ENCODE measurements around the gene TAS2R19. TPM values are rescaled to one million over a fixed set of nuclear protein-coding genes. Genes with fewer than 3 reads are reported as not detected.
"Not testable (repeated sequence)": the region's sequence is repeated elsewhere in the genome, so short reads cannot be mapped to it uniquely, and the experiment has no call there.

TAS2R19 gene
- total RNA-seq, 1 experiment from 2014 or later = 2.7 TPM

- H3K4me3 Mint-ChIP-seq (ENCODE audit: unreplicated experiment); DNase-seq (ENCODE audit: unreplicated experiment); CTCF ChIA-PET; H3K9me3 Mint-ChIP-seq (ENCODE audit: unreplicated experiment); BruUV-seq (replicated peaks); H3K27ac Mint-ChIP-seq (ENCODE audit: low read depth, unreplicated experiment); POLR2A ChIA-PET; H3K4me1 Mint-ChIP-seq (ENCODE audit: insufficient read depth, unreplicated experiment); H3K36me3 Mint-ChIP-seq (ENCODE audit: insufficient read depth, unreplicated experiment); H3K27me3 Mint-ChIP-seq (ENCODE audit: insufficient read depth, unreplicated experiment); intact Hi-C loops (cut with micrococcal nuclease): not testable (repeated sequence)
These were observed 18.9 kb upstream of the TAS2R19 start for GRCh38 chr12:11041366-11041765.

- ChIA-PET CTCF (interaction anchor here (0.5 kb wide), 1 partner anchor 143 kb away, joined by 3 read pairs; no protein-coding TSS in a partner anchor), POLR2A (no interaction called here)
- H3K27me3 Mint-ChIP-seq (ENCODE audit: insufficient read depth, unreplicated experiment) = no peaks in the 10 kb centered on the region
- TF ChIP-seq CTCF (IDR thresholded peaks at IDR 0.05; ENCODE audit: unreplicated experiment) = no peak
- DNase-seq (ENCODE audit: unreplicated experiment) = no peak
- no TSS peak for BruUV-seq (replicated peaks)
- no peaks in the 10 kb centered on the region for H3K9me3 Mint-ChIP-seq (ENCODE audit: unreplicated experiment)
- H3K27ac Mint-ChIP-seq (ENCODE audit: low read depth, unreplicated experiment) = no peak overlapping the region
- no peaks in the 10 kb centered on the region for H3K4me1 Mint-ChIP-seq (ENCODE audit: insufficient read depth, unreplicated experiment)
- H3K4me3 Mint-ChIP-seq (ENCODE audit: unreplicated experiment) = no peak overlapping the region
- intact Hi-C loops (cut with micrococcal nuclease) = no loop called here
- H3K36me3 Mint-ChIP-seq (ENCODE audit: insufficient read depth, unreplicated experiment) = no peaks in the 10 kb centered on the region
These were observed 17.7 kb upstream of the TAS2R19 start for GRCh38 chr12:11040162-11040561.

GRCh38 chr12:11039171-11039570 lies 16.8 kb upstream of the TAS2R19 start:
- ChIA-PET CTCF (no interaction called here), POLR2A (no interaction called here)
- no peak for DNase-seq (ENCODE audit: unreplicated experiment)
- TF ChIP-seq CTCF (IDR thresholded peaks at IDR 0.05; ENCODE audit: unreplicated experiment) = no peak
- Mint-ChIP-seq H3K36me3 (ENCODE audit: insufficient read depth, unreplicated experiment) (no peaks in the 10 kb centered on the region), H3K4me1 (ENCODE audit: insufficient read depth, unreplicated experiment) (no peaks in the 10 kb centered on the region), H3K27me3 (ENCODE audit: insufficient read depth, unreplicated experiment) (no peaks in the 10 kb centered on the region), H3K27ac (ENCODE audit: low read depth, unreplicated experiment) (no peak overlapping the region), H3K4me3 (ENCODE audit: unreplicated experiment) (no peak overlapping the region), H3K9me3 (ENCODE audit: unreplicated experiment) (no peaks in the 10 kb centered on the region)
- intact Hi-C loops (cut with micrococcal nuclease) = no loop called here
- no TSS peak for BruUV-seq (replicated peaks)

GRCh38 chr12:11033959-11034358 lies 11.5 kb upstream of the TAS2R19 start:
- H3K9me3 Mint-ChIP-seq (ENCODE audit: unreplicated experiment); DNase-seq (ENCODE audit: unreplicated experiment); BruUV-seq (replicated peaks); H3K4me1 Mint-ChIP-seq (ENCODE audit: insufficient read depth, unreplicated experiment); H3K4me3 Mint-ChIP-seq (ENCODE audit: unreplicated experiment); POLR2A ChIA-PET; H3K27ac Mint-ChIP-seq (ENCODE audit: low read depth, unreplicated experiment); H3K36me3 Mint-ChIP-seq (ENCODE audit: insufficient read depth, unreplicated experiment); H3K27me3 Mint-ChIP-seq (ENCODE audit: insufficient read depth, unreplicated experiment); intact Hi-C loops (cut with micrococcal nuclease); CTCF ChIA-PET: not testable (repeated sequence)

- ChIA-PET POLR2A (no interaction called here), CTCF (interaction anchor here (0.6 to 1.0 kb wide), 4 partner anchors 34 to 1280 kb away, joined by 3 to 4 read pairs (median 3); no protein-coding TSS in a partner anchor)
- no peak within 1 kb of the TSS for H3K27ac Mint-ChIP-seq (ENCODE audit: low read depth, unreplicated experiment)
- H3K36me3 Mint-ChIP-seq (ENCODE audit: insufficient read depth, unreplicated experiment) = peaks cover 6% of the 10 kb centered on the region
- H3K9me3 Mint-ChIP-seq (ENCODE audit: unreplicated experiment) = no peaks in the 10 kb centered on the region
- no peaks in the 10 kb centered on the region for H3K27me3 Mint-ChIP-seq (ENCODE audit: insufficient read depth, unreplicated experiment)
- no peak for TF ChIP-seq CTCF (IDR thresholded peaks at IDR 0.05; ENCODE audit: unreplicated experiment)
- BruUV-seq (replicated peaks) = no TSS peak
- no peak within 1 kb of the TSS for H3K4me3 Mint-ChIP-seq (ENCODE audit: unreplicated experiment)
- intact Hi-C loops (cut with micrococcal nuclease) = no loop called here
- DNase-seq (ENCODE audit: unreplicated experiment) = no peak
- H3K4me1 Mint-ChIP-seq (ENCODE audit: insufficient read depth, unreplicated experiment) = no peaks in the 10 kb centered on the region
These were observed 8.9 kb upstream of the TAS2R19 start, which contains the start of gene TAS2R31 for GRCh38 chr12:11031307-11031706. Gene TAS2R31, minus strand, starts transcription at chr12:11031407. Its CDS starts 72 bp downstream, at chr12:11031335.

All from MCF 10A (cell line).